Measurements from ENCODE around the gene OVCH2.

GRCh38 chr11:7714786-7715185, 8.5 kb upstream of the OVCH2 start:
- TF ChIP-seq IRF2 (CRISPR knock-in tag; IDR thresholded peaks at IDR 0.05; ENCODE audit: borderline replicate concordance, low read depth): no peak
- no peak for TF ChIP-seq NFYB (CRISPR knock-in tag; conservative IDR thresholded peaks at IDR 0.05; ENCODE audit: low read depth)
- no peak for TF ChIP-seq CTCF (IDR thresholded peaks at IDR 0.05)
- no peak for TF ChIP-seq CREB1 (CRISPR knock-in tag; IDR thresholded peaks at IDR 0.05)
